HEK293 (cell line): ENCODE results near the gene CRELD1.
"Not testable (repeated sequence)": the region's sequence is repeated elsewhere in the genome, so short reads cannot be mapped to it uniquely, and the experiment has no call there.

ENCODE experiments used
- CTCF ChIA-PET: fragments of 350-600 bp; formaldehyde crosslinking; extraction: SDS; loops from one replicate; lab custom pipeline; 2021; ENCODE audit warnings: antibody characterized with exemption; lab: Yijun Ruan, JAX
- POLR2A ChIA-PET: fragments of 300-600 bp; formaldehyde crosslinking; extraction: SDS; loops from one replicate; lab custom pipeline; 2020; ENCODE audit warnings: antibody characterized with exemption, inconsistent platforms; lab: Yijun Ruan, JAX
- H3K27ac ChIP-seq: fragments of 200-500 bp; sonication (Bioruptor generic); 2 replicates; pipeline ENCODE4 v1.5.1; 2014; ENCODE audit warnings: low read depth, low read length, control low read depth, inconsistent platforms; ENCODE audit errors: extremely low read depth
- H3K36me3 ChIP-seq, 2 experiments: fragments of 200-500 bp in 1 of 2; sonication (Bioruptor generic) in 1 of 2; 1 replicate in 1 of 2; 2 replicates in 1 of 2; pipeline ENCODE4 v1.5.1; 2014 to 2017; ENCODE audit warnings: inconsistent platforms in 2 of 2, low read length in 2 of 2; ENCODE audit not compliant: control insufficient read depth in 2 of 2, insufficient read depth in 1 of 2
- H3K4me1 ChIP-seq: fragments of 200-500 bp; sonication (Bioruptor generic); 2 replicates; pipeline ENCODE4 v1.5.1; 2014; ENCODE audit warnings: mild to moderate bottlenecking, low read length, inconsistent platforms; ENCODE audit not compliant: control insufficient read depth, insufficient read depth
- H3K4me3 ChIP-seq: 2 replicates; pipeline ENCODE4 v1.5.1; 2011; ENCODE audit warnings: low read depth, mild to moderate bottlenecking, control low read depth, low read length, moderate library complexity
- H3K9me3 ChIP-seq: fragments of 200-500 bp; sonication (Bioruptor generic); 2 replicates; pipeline ENCODE4 v1.5.1; 2014; ENCODE audit warnings: low read depth, low read length, inconsistent platforms; ENCODE audit not compliant: control insufficient read depth, insufficient read depth
- IKZF3 ChIP-seq: fragments of 450-650 bp; IDR thresholded peaks from 2 replicates; pipeline ENCODE4 v1.5.0; 2018; ENCODE audit warnings: missing biosample characterization, mild to moderate bottlenecking, missing genetic modification characterization, moderate library complexity
- KLF8 ChIP-seq: fragments of 450-650 bp; formaldehyde crosslinking; IDR thresholded peaks from 2 replicates; pipeline ENCODE4 v1.5.1; 2016; ENCODE audit warnings: missing biosample characterization, missing genetic modification characterization
- OSR2 ChIP-seq: fragments of 450-650 bp; formaldehyde crosslinking; IDR thresholded peaks from 2 replicates; pipeline ENCODE4 v1.5.1; 2016; ENCODE audit warnings: missing biosample characterization, missing genetic modification characterization
- PRDM1 ChIP-seq: fragments of 450-650 bp; formaldehyde crosslinking; IDR thresholded peaks from 2 replicates; pipeline ENCODE4; 2016; ENCODE audit warnings: missing biosample characterization, missing genetic modification characterization
- WT1 ChIP-seq: fragments of 450-650 bp; formaldehyde crosslinking; IDR thresholded peaks from 2 replicates; pipeline ENCODE4 v1.5.1; 2016; ENCODE audit warnings: missing biosample characterization, missing genetic modification characterization
- ZNF157 ChIP-seq: fragments of 450-650 bp; formaldehyde crosslinking; IDR thresholded peaks from 2 replicates; pipeline ENCODE4 v1.5.1; 2016; ENCODE audit warnings: missing biosample characterization, missing genetic modification characterization
- ZNF169 ChIP-seq: fragments of 450-650 bp; formaldehyde crosslinking; IDR thresholded peaks from 2 replicates; pipeline ENCODE4 v1.5.1; 2016; ENCODE audit warnings: missing biosample characterization, missing genetic modification characterization
- ZNF18 ChIP-seq: fragments of 450-650 bp; formaldehyde crosslinking; IDR thresholded peaks from 2 replicates; pipeline ENCODE4 v1.5.1; 2016; ENCODE audit warnings: missing biosample characterization, missing genetic modification characterization
- ZNF26 ChIP-seq: fragments of 450-650 bp; formaldehyde crosslinking; IDR thresholded peaks from 2 replicates; pipeline ENCODE4 v1.5.1; 2016; ENCODE audit warnings: missing biosample characterization, missing genetic modification characterization
- ZNF366 ChIP-seq: fragments of 450-650 bp; formaldehyde crosslinking; conservative IDR thresholded peaks from 2 replicates; pipeline ENCODE4 v1.5.1; 2016; ENCODE audit warnings: missing biosample characterization, missing genetic modification characterization
- ZNF398 ChIP-seq: fragments of 450-650 bp; formaldehyde crosslinking; IDR thresholded peaks from 2 replicates; pipeline ENCODE4 v1.5.1; 2017; ENCODE audit warnings: missing biosample characterization, missing genetic modification characterization
- ZNF521 ChIP-seq: fragments of 450-650 bp; formaldehyde crosslinking; IDR thresholded peaks from 2 replicates; pipeline ENCODE4 v1.5.1; 2017; ENCODE audit warnings: missing biosample characterization, mild to moderate bottlenecking, missing genetic modification characterization
- ZNF571 ChIP-seq: fragments of 450-650 bp; formaldehyde crosslinking; IDR thresholded peaks from 2 replicates; pipeline ENCODE4 v1.5.0; 2017; ENCODE audit warnings: missing biosample characterization, missing genetic modification characterization
- ZNF629 ChIP-seq: fragments of 450-650 bp; formaldehyde crosslinking; IDR thresholded peaks from 2 replicates; pipeline ENCODE4 v1.5.1; 2017; ENCODE audit warnings: missing biosample characterization, missing genetic modification characterization
- ZSCAN23 ChIP-seq: fragments of 450-650 bp; formaldehyde crosslinking; IDR thresholded peaks from 2 replicates; pipeline ENCODE4 v1.5.1; 2016; ENCODE audit warnings: missing biosample characterization, missing genetic modification characterization
- ZSCAN5A ChIP-seq: fragments of 450-650 bp; formaldehyde crosslinking; IDR thresholded peaks from 2 replicates; pipeline ENCODE4 v1.5.1; 2016; ENCODE audit warnings: missing biosample characterization, missing genetic modification characterization

Gene CRELD1

GRCh38 chr3:9898467-9899241, 35.0 kb upstream of the CRELD1 start (continued):
- TF ChIP-seq ZNF18 (0 out of 2 replicates have a peak, but pooled peaks have one; percentile 45), ZNF629 (tag by site-specific recombination) (0 out of 2 replicates have a peak, but pooled peaks have one; percentile 24), ZNF26 (no peak), ZNF398 (tag by site-specific recombination) (peak; percentile 79), ZNF571 (no peak)

- H3K27ac ChIP-seq: no peak overlapping the region
- TF ChIP-seq OSR2 (tag by site-specific recombination) (peak; percentile 54), ZSCAN23 (tag by site-specific recombination) (no peak), IKZF3 (tag by site-specific recombination) (peak; percentile 60; the same call in 1 of the 2 replicates), ZSCAN5A (no peak), ZNF521 (no peak), ZNF366 (tag by site-specific recombination) (peak; percentile 99), ZNF398 (tag by site-specific recombination) (peak; percentile 53; the same call in 1 of the 2 replicates), KLF8 (tag by site-specific recombination) (no peak), WT1 (tag by site-specific recombination) (peak; percentile 91), PRDM1 (tag by site-specific recombination) (peak; percentile 88), ZNF157 (tag by site-specific recombination) (no peak), ZNF169 (no peak)
- CTCF ChIA-PET: no interaction called here
- no peak overlapping the region for H3K4me3 ChIP-seq
- peaks cover 0 to 2% of the 10 kb centered on the region in 2 experiments; a peak in 1 of 3 replicates for H3K36me3 ChIP-seq
- H3K4me1 ChIP-seq: no peaks in the 10 kb centered on the region
- POLR2A ChIA-PET: no interaction called here
- no peaks in the 10 kb centered on the region for H3K9me3 ChIP-seq
These were observed 34.3 kb upstream of the CRELD1 start for GRCh38 chr3:9899289-9899791.

GRCh38 chr3:9900965-9901415, 32.6 kb upstream of the CRELD1 start:
- not testable (repeated sequence) for H3K27ac ChIP-seq, H3K36me3 ChIP-seq, H3K4me3 ChIP-seq, H3K4me1 ChIP-seq, H3K9me3 ChIP-seq
- CTCF ChIA-PET: interaction anchor here (0.6 kb wide), 1 partner anchor 32 kb away, joined by 3 read pairs; no protein-coding TSS in a partner anchor
- POLR2A ChIA-PET: interaction anchor here (0.6 kb wide), 1 partner anchor 1607 kb away, joined by 3 read pairs; no protein-coding TSS in a partner anchor
